Right cardiac atrium (tissue), 5 donors: ENCODE measurements around the gene NAXD. TPM values are rescaled to one million over a fixed set of nuclear protein-coding genes. Genes with fewer than 3 reads are reported as not detected.

Experiments
- ATAC-seq, 2 donors: fragments of 200-7000 bp; cut with Tn5 transposase; one replicate each; pipeline versions ENCODE4 v1.8.0 to v1.9.1; 2020; ENCODE audit warnings: moderate library complexity in 2 of 2, mild to moderate bottlenecking in 1 of 2
- DNase-seq, 3 donors: peaks; one replicate each; pipeline ENCODE4 v3.0.0-alpha.2; 2020
- H3K27ac ChIP-seq: one replicate; pipeline ENCODE4 v1.5.1; 2013; ENCODE audit warnings: mild to moderate bottlenecking, low read length, control low read depth, moderate library complexity
- H3K27me3 ChIP-seq: one replicate; pipeline ENCODE4 v1.6.1; 2013; ENCODE audit not compliant: control insufficient read depth, insufficient read depth
- H3K4me1 ChIP-seq: one replicate; pipeline ENCODE4 v1.6.1; 2013; ENCODE audit warnings: low read length; ENCODE audit not compliant: control insufficient read depth, insufficient read depth
- H3K4me3 ChIP-seq: one replicate; pipeline ENCODE4 v1.5.1; 2013; ENCODE audit warnings: low read length, control low read depth
- H3K9me3 ChIP-seq: one replicate; pipeline ENCODE4 v1.6.1; 2013; ENCODE audit warnings: low read length; ENCODE audit not compliant: control insufficient read depth
- WGBS: extraction: QIAGEN DNeasy Blood & Tissue Kit; methylation state at CpG from one replicate; pipeline ENCODE4 v1.1.7; 2013; 5-methylcytosine and 5-hydroxymethylcytosine counted together
- intact Hi-C, 4 donors: fragments of 100-400 bp; cut with DNase I; formaldehyde crosslinking; loops; one replicate each; pipeline versions ENCODE4 v1.11.0 to v1.14.0; 2022 to 2023
- polyA plus RNA-seq: library from polyadenylated mRNA; stranded (reverse); fragments of 200-250 nt; gene quantifications from one replicate; pipeline ENCODE4 v1.2.3, GENCODE V29; 2013
- total RNA-seq, 4 donors: library from RNA; stranded (reverse); fragmentation: NEBNext Ultra II Directional; extraction: Animal tissue kit (Norgen Biotek cat#: 25700); gene quantifications; one replicate each; pipeline ENCODE4 v1.2.1, GENCODE V29; 2021
- donor health status: healthy with polysubstance abuse.
- donor health status: DM: no; HTN: yes; CAD: no.
- donor health status: DM: no; HTN: no; CAD: no.
- donor health status: DM: no; HTN: yes; CAD: no; lungs with severe emphysema.
- donor health status: DM: yes; HTN: yes; CAD: no.

The NAXD gene
- total and polyA plus RNA-seq, 5 donors = 22.6 to 28.6 (median 25.7) TPM

- DNase-seq = no peak
- intact Hi-C loops = no loop called here
- no peak overlapping the region for H3K27ac ChIP-seq
- H3K4me3 ChIP-seq = no peak overlapping the region
- H3K27me3 ChIP-seq = no peaks in the 10 kb centered on the region
- H3K9me3 ChIP-seq = no peaks in the 10 kb centered on the region
- H3K4me1 ChIP-seq = no peaks in the 10 kb centered on the region
- WGBS = 90% methylated on average over 29 of the region's 29 CpGs
- peak in 1 of 2 donors; percentile 4 for ATAC-seq
Observed at GRCh38 chr13:110646442-110647364, 31.4 kb downstream of the NAXD start.

- intact Hi-C loops = no loop called here
- DNase-seq (no peak), ATAC-seq (peak in 1 of 2 donors; percentile 2)
- H3K27ac ChIP-seq = no peak overlapping the region
- no peaks in the 10 kb centered on the region for H3K4me1 ChIP-seq
- no peaks in the 10 kb centered on the region for H3K9me3 ChIP-seq
- no peaks in the 10 kb centered on the region for H3K27me3 ChIP-seq
- H3K4me3 ChIP-seq = no peak overlapping the region
- WGBS = 82% methylated on average over 10 of the region's 10 CpGs
Observed at GRCh38 chr13:110647365-110647737, 32.0 kb downstream of the NAXD start.

GRCh38 chr13:110648146-110648819, 32.9 kb downstream of the NAXD start:
- no peak for DNase-seq
- H3K4me3 ChIP-seq = no peak overlapping the region
- ATAC-seq = no peak
- no peaks in the 10 kb centered on the region for H3K9me3 ChIP-seq
- H3K27ac ChIP-seq = no peak overlapping the region
- H3K27me3 ChIP-seq = no peaks in the 10 kb centered on the region
- intact Hi-C loops = no loop called here
- 83% methylated on average over 16 of the region's 16 CpGs for WGBS
- no peaks in the 10 kb centered on the region for H3K4me1 ChIP-seq

- DNase-seq = no peak
- WGBS = 87% methylated on average over 35 of the region's 35 CpGs
- no peak overlapping the region for H3K27ac ChIP-seq
- no peaks in the 10 kb centered on the region for H3K9me3 ChIP-seq
- no peak overlapping the region for H3K4me3 ChIP-seq
- H3K4me1 ChIP-seq = no peaks in the 10 kb centered on the region
- intact Hi-C loops = no loop called here
- no peak for ATAC-seq
- H3K27me3 ChIP-seq = no peaks in the 10 kb centered on the region
Observed at GRCh38 chr13:110648848-110649421, 33.6 kb downstream of the NAXD start.

- DNase-seq (no peak), ATAC-seq (no peak)
- Histone ChIP-seq H3K27ac (no peak overlapping the region), H3K9me3 (no peaks in the 10 kb centered on the region), H3K4me3 (no peak overlapping the region), H3K27me3 (no peaks in the 10 kb centered on the region), H3K4me1 (no peaks in the 10 kb centered on the region)
- intact Hi-C loops = no loop called here
- 87% methylated on average over 7 of the region's 7 CpGs for WGBS
Observed at GRCh38 chr13:110649551-110649950, 34.2 kb downstream of the NAXD start.

- Histone ChIP-seq H3K27ac (no peak overlapping the region), H3K4me3 (no peak overlapping the region), H3K9me3 (no peaks in the 10 kb centered on the region), H3K4me1 (no peaks in the 10 kb centered on the region), H3K27me3 (no peaks in the 10 kb centered on the region)
- no peak for DNase-seq
- intact Hi-C loops = no loop called here
- 90% methylated on average over 14 of the region's 14 CpGs for WGBS
- no peak for ATAC-seq
Observed at GRCh38 chr13:110650436-110650835, 35.1 kb downstream of the NAXD start.

- Histone ChIP-seq H3K27me3 (no peaks in the 10 kb centered on the region), H3K27ac (no peak overlapping the region), H3K4me1 (no peaks in the 10 kb centered on the region), H3K4me3 (no peak overlapping the region), H3K9me3 (no peaks in the 10 kb centered on the region)
- 89% methylated on average over 14 of the region's 14 CpGs for WGBS
- no peak for DNase-seq
- no peak for ATAC-seq
- intact Hi-C loops = no loop called here
Observed at GRCh38 chr13:110651271-110651670, 35.9 kb downstream of the NAXD start.

- H3K4me3 ChIP-seq = no peak overlapping the region
- H3K9me3 ChIP-seq = no peaks in the 10 kb centered on the region
- H3K27me3 ChIP-seq = no peaks in the 10 kb centered on the region
- intact Hi-C loops = no loop called here
- WGBS = 93% methylated on average over 16 of the region's 16 CpGs
- ATAC-seq (no peak), DNase-seq (no peak)
- H3K4me1 ChIP-seq = no peaks in the 10 kb centered on the region
- no peak overlapping the region for H3K27ac ChIP-seq
Observed at GRCh38 chr13:110651726-110652230, 36.4 kb downstream of the NAXD start.

- H3K27ac ChIP-seq = no peak overlapping the region
- no peak overlapping the region for H3K4me3 ChIP-seq
- DNase-seq (no peak), ATAC-seq (no peak)
- H3K9me3 ChIP-seq = no peaks in the 10 kb centered on the region
- no peaks in the 10 kb centered on the region for H3K27me3 ChIP-seq
- H3K4me1 ChIP-seq = no peaks in the 10 kb centered on the region
- 93% methylated on average over 10 of the region's 10 CpGs for WGBS
- intact Hi-C loops = no loop called here
Observed at GRCh38 chr13:110652231-110652730, 36.9 kb downstream of the NAXD start.

GRCh38 chr13:110652764-110653163, 37.4 kb downstream of the NAXD start:
- no peaks in the 10 kb centered on the region for H3K4me1 ChIP-seq
- intact Hi-C loops = no loop called here
- no peak for DNase-seq
- WGBS = 85% methylated on average over 10 of the region's 10 CpGs
- no peak overlapping the region for H3K27ac ChIP-seq
- no peak overlapping the region for H3K4me3 ChIP-seq
- no peaks in the 10 kb centered on the region for H3K27me3 ChIP-seq
- no peak for ATAC-seq
- H3K9me3 ChIP-seq = no peaks in the 10 kb centered on the region

GRCh38 chr13:110653271-110653670, 37.9 kb downstream of the NAXD start:
- Histone ChIP-seq H3K4me1 (no peaks in the 10 kb centered on the region), H3K9me3 (no peaks in the 10 kb centered on the region), H3K27me3 (no peaks in the 10 kb centered on the region), H3K27ac (no peak overlapping the region), H3K4me3 (no peak overlapping the region)
- 86% methylated on average over 14 of the region's 14 CpGs for WGBS
- DNase-seq (no peak), ATAC-seq (no peak)
- intact Hi-C loops = no loop called here
